Stimulated activated naive CD4-positive, alpha-beta T cell treated with Interleukin-2 at 50 U/mL for 16 hours (primary cell): ENCODE results near the gene CSF2RB.
A peak's percentile ranks its signal among the peaks of the same experiment; 100 is the strongest.

Experiments used
- DNase-seq: peaks from one replicate; lab custom pipeline; 2025; lab: John Stamatoyannopoulos, UW

CSF2RB gene

DNA sequence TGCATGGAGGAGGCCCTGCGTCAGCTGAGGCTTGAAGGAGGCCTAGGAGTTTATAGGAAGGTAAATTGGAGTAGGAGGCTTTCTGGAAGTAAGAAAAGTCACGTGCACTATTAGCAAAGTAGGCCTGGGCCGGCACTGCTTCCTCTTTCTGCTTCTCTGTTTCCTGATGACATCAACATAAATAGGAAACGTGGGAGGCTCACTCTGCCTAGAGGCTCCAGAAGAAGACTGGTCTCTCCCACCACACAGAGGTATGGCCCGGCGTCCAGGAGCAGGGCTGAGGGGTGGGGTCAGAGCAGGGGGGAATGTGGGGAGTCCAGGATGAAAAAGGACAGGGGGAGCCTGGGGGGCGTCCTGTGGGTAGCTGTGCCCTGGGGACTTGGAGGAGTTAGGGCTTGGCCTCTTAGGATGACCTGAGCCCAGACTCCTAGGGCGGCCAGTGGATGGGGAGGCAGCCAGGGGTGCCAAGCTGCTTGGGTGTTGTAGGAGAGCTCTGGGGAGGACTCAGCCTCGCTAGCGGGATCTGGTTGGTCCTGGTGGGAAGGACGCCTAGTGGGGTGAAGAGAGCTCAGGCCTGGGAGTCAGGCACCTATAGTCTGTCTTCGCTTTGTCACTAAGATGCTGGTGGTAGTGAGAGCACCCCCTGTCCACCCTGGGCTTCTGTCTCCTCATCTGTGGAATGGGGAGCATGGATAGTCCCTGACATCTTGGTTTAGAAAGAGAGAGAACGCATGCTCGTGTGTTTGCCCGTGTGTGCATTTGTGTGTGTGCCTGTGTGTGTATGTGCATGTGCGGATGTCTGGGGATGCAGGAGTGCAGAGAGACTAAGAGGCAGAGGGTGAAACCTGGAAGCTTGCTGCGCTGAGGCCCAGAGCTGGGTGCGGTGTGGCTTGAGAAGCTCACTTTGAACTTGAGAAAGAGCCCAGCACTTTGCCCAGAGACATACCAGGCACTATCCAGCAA lies at the start of gene CSF2RB:
CSF2RB (plus strand) TSS at position 202 of the 963 bp plus-strand sequence. CDS start 8,580 bp downstream, outside the sequence.
- no peak for DNase-seq

GRCh38 chr22:36863979-36864378 lies 49.4 kb upstream of the CSF2RB start:
- no peak for DNase-seq

- no peak for DNase-seq
Observed at GRCh38 chr22:36864454-36865215, 48.8 kb upstream of the CSF2RB start.

- DNase-seq: no peak
Observed at GRCh38 chr22:36865346-36865745, 48.1 kb upstream of the CSF2RB start.

GRCh38 chr22:36867695-36868094 lies 45.7 kb upstream of the CSF2RB start:
- DNase-seq: no peak

DNA sequence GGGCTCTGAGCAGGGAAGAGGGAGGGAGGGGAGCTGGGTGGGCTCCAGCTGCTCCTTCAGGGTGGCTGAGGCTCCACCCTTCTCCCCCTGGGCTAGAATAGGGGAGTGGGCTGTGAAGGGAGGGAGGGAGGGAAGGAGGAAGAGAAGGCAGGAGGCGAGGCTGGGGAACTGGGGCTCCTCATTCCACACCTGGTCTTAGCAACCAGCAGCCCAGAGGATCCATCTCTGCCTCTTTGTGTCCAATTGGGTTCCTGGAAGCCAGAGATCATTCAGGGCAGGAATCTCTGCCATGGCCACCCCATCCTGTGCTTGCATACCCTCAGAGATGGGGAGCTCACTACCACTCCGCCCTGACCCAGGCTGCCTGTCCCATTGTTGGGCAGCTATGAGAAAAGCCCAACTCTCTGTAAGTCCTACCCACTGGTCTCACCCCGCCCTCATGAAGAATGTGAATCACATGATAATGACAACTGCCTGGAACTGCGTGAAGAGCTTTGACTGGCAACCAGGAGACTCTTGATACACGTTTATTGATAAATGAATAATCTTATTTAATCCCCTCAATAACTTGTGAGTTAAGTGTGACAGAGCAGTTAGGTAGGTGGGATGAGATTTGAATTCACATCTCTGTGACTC lies 44.8 kb upstream of the CSF2RB start:
- no peak for DNase-seq

DNA sequence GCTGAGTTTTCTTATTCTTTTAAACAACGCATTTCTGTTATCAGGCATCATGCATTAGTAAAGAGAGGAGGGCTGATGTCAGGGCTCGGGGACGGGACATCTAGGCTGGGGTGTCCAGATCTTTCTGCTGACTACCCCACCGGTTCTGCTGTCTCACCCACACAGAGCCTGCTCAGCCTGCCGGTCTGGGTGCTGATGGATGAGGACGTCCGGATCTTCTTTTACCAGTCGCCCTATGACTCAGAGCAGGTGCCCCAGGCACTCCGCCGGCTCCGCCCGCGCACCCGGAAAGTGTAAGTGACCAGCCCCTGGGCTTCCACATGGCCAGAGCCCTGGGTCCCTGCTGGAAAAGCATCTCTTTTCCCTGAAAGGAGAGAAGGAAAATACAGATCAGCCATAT lies 43.2 kb upstream of the CSF2RB start:
- DNase-seq: no peak

- no peak for DNase-seq
Observed at GRCh38 chr22:36871669-36872081, 41.8 kb upstream of the CSF2RB start.

DNA sequence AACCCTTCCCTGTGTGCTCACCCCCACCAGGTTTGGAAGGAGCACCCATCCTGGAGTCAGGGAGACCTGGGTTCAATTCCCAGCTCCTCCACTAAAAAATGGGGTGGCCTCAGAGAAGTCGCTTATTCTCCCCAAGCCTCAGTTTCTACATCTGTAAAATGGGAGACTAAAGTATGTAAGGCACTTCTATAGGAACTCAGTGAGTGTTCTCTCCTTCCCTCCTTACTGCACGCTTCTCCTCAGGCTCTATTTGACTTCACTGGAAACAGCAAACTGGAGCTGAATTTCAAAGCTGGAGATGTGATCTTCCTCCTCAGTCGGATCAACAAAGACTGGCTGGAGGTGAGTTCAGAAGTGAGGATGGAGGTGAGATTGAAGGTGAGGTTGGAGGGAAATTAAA lies 41.3 kb upstream of the CSF2RB start:
- DNase-seq: no peak

- no peak for DNase-seq
Observed at GRCh38 chr22:36872866-36873498, 40.4 kb upstream of the CSF2RB start.

DNA sequence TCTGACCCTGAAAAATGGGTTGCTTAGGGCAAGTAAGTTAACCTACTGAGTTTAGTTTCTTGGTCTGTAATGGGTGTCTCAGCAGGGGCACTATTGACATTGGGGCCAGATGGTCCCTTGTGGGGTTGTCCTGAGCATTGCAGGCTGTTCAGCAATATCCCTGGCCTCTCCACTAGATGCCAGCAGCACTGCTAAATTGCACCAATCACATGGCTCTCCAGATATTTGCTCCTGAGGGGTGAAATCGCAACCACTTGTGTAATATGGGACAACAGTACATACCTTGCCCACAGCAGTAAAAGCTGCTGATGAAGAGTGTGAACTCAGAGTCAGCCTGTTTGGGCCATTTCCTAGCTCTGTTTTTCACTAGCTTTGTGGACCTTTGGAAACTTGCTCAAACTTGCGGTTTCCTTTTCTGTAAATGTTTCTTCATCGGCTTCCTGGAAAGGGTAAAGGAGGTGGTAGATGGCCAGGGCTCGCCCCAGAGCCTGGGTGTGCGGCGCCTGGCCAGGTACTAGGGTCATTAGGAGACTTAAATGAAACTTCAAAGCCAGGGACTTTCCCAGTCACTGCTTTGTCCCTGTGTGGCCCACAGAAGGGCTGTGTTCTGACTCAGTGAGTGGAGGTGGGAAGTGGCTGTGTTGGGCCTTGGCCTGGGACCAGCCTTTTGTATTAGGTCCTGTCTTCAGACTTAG lies 39.7 kb upstream of the CSF2RB start:
- DNase-seq: peak; percentile 25

DNA sequence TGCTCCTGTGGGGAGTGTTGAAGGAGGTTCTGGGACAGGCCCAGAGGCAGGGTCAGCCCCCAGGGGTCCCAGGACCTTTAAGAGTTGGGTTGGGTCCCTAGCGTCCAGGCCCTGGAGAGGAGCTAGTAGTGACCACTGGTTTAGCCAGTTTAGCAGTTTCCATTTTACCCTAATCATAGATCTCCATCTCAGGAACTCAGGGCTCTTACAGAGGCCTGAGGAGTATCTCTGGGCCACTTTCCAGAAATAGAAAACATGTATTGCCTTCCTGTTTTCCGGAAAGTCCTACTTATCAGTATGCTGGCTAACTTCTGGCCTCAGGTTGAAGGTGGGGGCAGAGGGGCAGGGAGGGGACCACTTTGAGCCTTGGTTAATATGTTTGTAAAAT lies 39.1 kb upstream of the CSF2RB start:
- no peak for DNase-seq

- no peak for DNase-seq
Observed at GRCh38 chr22:36874736-36875135, 38.7 kb upstream of the CSF2RB start.

DNA sequence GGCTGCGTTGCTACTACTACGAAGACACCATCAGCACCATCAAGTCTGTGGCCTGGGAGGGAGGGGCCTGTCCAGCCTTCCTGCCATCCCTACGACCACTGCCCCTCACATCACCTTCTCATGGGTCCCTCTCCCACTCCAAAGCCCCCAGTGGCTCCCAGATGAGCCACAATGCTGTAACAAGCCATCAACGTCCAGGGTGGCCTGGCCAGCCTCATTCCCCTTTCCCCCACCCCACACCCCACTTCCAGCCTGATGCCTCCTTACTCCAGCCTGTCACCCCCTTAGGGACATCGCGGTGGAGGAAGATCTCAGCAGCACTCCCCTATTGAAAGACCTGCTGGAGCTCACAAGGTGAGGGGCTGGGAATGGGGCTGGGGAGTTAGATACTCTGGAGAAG lies 37.7 kb upstream of the CSF2RB start:
- DNase-seq: no peak

- no peak for DNase-seq
Observed at GRCh38 chr22:36879775-36880174, 33.7 kb upstream of the CSF2RB start.

DNA sequence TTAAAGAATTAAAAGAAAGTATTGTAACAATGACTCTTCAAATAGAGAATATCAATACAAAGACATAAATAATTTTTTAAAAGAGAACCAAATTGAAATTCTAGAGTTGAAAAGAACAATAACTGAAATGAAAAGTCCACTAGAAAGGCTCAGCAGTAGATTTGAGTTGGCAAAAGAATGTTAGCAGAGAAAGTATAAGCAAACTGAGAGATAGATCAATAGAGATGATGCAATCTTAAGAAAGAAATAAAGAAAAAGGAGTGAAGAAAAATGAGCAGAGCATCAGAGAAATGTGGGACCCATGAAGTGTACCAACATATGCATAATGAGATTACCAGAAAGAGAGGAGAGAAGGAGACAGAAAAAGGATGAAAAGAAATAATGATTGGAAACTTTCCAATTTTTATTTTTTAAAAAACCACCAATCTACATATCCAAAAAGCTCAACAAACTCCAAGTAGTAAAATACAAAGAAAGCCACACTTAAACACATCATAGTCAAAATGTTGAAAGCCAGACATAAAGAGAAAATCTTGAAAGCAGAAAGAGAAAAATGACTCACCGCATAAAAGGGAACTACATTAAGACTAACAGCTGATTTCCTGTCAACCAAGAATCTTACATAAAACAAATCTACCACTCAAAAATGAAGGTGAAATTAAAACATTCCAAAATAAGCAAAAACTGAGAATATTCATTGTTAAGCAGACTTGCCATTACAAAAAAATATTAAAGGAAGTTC lies 31.8 kb upstream of the CSF2RB start:
- no peak for DNase-seq

DNA sequence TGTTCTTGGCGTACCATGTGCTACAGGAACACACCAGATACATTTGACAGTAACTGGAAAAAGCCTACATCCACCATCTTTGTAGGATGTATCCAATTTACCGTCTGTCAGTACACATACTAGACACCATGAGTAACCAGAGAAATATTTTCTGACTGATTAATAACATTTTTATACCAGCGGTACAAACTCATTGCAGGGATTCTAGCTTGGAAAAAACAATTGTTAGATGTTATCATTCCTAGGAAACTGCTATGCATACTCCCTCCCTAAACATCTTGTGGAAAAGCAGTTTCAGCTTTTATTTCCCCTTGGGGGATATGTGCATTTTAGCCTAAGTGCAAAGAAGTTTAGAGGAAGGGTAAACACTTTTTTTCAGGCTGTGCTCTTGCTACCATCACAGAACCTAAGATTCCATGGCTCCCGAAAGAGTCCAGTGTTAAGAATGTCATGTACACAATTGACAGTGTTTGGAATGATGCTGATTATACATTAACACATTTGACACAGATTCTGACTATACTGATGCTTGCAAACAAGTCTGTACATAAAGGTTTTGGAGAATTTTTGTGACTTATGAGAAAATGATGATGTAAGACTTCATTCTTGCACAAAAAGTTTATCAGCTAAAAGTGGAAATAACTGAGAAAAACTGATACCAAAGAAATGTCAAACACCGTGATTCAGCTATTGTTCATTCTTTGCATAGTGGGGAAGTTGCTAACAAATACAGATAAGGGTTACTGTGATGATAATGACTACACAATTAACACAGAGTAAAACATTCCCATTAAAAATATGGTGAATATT lies 28.9 kb upstream of the CSF2RB start:
- DNase-seq: no peak

- DNase-seq: no peak
Observed at GRCh38 chr22:36885474-36885873, 28.0 kb upstream of the CSF2RB start.

DNA sequence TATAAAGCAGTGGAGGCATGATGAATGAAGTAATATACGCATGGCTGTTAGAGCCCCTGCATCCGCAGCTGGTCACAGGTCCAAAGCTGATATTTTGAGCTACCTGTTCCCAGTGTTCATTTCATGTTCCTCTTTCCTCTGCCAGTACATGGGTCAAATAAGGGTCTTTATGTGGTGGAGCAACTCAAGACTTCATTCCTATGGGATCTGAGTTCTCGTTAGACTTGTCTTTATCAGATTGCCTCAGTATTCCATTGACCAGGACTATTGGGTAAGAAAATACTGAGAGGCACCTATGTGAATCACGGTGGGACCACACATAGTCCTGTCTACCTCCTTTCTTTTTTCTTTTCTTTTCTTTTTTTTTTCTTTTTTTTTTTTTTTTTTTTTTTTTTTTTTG lies 27.4 kb upstream of the CSF2RB start:
- no peak for DNase-seq

DNA sequence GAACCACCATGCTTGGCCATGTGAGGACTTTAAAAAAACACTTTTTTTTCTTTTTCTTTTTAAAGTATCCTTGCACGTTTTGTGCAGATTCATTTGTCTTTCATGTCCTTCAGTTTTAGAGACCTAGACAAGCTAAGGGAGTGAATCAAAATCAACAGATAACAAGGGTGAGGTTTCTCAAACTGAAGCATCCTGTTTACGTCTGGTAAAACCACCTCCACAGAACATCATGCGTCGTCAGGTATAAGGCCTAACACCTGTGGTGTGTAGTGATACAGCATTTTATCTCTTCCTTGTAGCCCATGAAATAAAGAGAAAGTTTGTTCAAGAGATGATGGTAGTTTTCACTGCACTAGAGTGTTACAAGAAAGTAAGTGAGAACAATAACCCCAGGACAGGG lies 26.3 kb upstream of the CSF2RB start:
- DNase-seq: no peak
